ENCODE results near the gene SERTAD2.

The SERTAD2 gene

DNA sequence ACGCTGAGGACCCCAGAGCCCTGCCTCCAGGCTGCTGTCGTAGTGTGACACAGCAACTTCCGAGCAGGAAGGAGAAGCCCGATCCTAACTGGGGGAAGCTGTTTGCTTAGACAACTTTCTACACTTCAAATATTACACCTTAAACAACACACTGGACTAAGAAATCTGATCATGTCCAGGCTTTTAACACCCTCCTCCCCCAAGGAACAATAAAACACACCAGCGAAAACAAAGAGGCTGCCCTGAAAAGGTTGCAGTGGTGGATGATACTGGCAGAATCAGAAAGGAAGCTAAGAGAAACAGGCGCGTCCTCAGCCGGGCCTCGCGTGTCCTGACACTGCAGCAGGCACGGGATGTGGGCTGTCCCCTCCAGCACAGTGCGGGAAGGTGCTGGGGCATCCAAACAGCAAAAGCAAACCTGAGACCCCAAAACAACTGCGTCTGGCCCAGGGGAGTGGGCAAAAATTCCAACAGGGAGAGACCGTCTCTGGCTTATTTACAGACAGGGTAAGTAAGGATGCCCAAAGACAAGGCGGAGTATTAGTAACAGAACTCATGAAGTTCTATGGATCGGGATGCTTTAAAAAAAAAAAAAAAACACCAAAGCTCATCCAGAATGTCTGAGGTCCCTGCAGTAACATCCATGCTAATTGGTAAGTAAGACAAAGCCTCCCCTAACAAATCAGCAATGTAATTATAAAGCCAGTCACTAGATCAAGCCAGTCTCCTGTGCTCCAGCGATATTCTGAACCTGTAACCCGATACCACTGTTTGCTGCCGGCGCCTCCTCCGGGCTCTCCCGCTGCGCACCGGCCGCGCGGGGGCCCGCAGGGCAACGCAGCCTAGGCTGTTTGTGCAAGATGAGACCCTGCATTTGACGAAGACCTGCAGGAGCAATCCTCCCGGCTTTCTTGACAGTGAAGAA is 9.0 kb downstream of the SERTAD2 start:
- Histone ChIP-seq H3K9me3 (ENCODE audit: control insufficient read depth in 1 of 2, low read length in 2 of 2) (no peaks in the 10 kb centered on the region), H3K36me3 (ENCODE audit: control insufficient read depth in 1 of 2, insufficient read depth in 2 of 2, low read length in 2 of 2) (peaks cover 0 to 4% of the 10 kb centered on the region in 2 donors), H3K27ac (ENCODE audit: low read length) (peak overlapping the region; percentile 97), H3K4me1 (ENCODE audit: control insufficient read depth in 1 of 2, insufficient read depth in 2 of 2, low read length in 2 of 2) (peaks cover 31 to 47% of the 10 kb centered on the region in 2 donors), H3K27me3 (ENCODE audit: low read depth, low read length) (no peaks in the 10 kb centered on the region), H3K4me3 (ENCODE audit: low read depth in 1 of 2, low read length in 2 of 2) (peak overlapping the region; percentile 61 to 72)

DNA sequence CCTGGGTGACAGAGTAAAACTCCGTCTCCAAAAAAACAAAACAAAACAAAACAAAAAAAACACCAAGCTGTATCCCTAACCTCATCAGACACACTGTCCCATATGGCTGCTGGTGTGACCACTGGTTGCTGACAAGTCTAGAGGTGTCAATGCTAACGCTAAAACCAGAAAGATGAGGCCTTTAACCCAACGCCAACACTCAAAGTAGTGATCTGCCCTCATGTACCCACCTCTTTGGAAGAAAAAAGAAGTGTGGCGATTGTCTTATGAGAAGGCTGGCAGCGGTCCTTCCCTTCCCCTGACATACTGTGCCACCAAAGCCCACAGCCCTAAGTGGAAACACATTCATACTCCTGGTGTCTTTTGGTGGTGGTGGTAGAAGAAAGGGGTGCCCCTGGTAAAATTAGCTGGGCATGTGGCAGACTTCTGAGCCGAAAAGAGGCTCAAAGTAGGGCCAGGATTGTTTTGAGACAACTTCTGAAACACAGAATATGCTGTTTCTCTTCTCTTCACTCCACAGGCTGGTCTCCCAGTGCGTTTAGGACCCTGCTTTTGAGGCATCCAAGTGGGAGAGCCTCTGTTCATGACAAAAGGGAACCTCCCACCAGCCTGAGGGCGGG is 9.8 kb downstream of the SERTAD2 start:
- Histone ChIP-seq H3K36me3 (ENCODE audit: control insufficient read depth in 1 of 2, insufficient read depth in 2 of 2, low read length in 2 of 2) (peaks cover 0 to 4% of the 10 kb centered on the region in 2 donors), H3K4me1 (ENCODE audit: control insufficient read depth in 1 of 2, insufficient read depth in 2 of 2, low read length in 2 of 2) (peaks cover 24 to 42% of the 10 kb centered on the region in 2 donors), H3K27me3 (ENCODE audit: low read depth, low read length) (no peaks in the 10 kb centered on the region), H3K9me3 (ENCODE audit: control insufficient read depth in 1 of 2, low read length in 2 of 2) (no peaks in the 10 kb centered on the region), H3K27ac (ENCODE audit: low read length) (peak overlapping the region; percentile 97), H3K4me3 (ENCODE audit: low read depth in 1 of 2, low read length in 2 of 2) (peak overlapping the region; percentile 61 to 72)

DNA sequence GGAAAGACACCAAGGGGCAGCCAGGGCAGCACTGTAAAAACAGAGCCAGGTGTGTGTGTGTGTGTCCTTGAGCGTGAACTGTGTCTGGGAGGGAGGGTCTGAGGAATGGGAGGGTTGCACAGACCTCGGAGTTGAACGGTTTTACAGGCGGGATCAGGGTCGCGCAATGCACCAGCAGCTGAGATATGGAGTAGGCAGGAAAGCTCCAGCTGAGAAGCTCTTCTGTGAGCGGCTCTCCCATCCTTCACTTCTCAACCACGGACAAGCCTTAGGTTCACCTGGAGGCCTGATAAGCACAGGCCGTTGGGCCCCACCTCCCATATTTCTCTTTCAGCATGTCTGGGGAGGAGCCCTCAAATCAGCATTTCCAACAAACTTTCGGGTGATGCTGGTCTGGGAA is 12.1 kb downstream of the SERTAD2 start:
- H3K27me3 ChIP-seq (ENCODE audit: low read depth, low read length): no peaks in the 10 kb centered on the region
- no peaks in the 10 kb centered on the region for H3K9me3 ChIP-seq (ENCODE audit: control insufficient read depth in 1 of 2, low read length in 2 of 2)
- H3K4me3 ChIP-seq (ENCODE audit: low read depth in 1 of 2, low read length in 2 of 2): no peak overlapping the region
- H3K27ac ChIP-seq (ENCODE audit: low read length): no peak overlapping the region
- peaks cover 0 to 4% of the 10 kb centered on the region in 2 donors for H3K36me3 ChIP-seq (ENCODE audit: control insufficient read depth in 1 of 2, insufficient read depth in 2 of 2, low read length in 2 of 2)
- peaks cover 26 to 48% of the 10 kb centered on the region in 2 donors for H3K4me1 ChIP-seq (ENCODE audit: control insufficient read depth in 1 of 2, insufficient read depth in 2 of 2, low read length in 2 of 2)

DNA sequence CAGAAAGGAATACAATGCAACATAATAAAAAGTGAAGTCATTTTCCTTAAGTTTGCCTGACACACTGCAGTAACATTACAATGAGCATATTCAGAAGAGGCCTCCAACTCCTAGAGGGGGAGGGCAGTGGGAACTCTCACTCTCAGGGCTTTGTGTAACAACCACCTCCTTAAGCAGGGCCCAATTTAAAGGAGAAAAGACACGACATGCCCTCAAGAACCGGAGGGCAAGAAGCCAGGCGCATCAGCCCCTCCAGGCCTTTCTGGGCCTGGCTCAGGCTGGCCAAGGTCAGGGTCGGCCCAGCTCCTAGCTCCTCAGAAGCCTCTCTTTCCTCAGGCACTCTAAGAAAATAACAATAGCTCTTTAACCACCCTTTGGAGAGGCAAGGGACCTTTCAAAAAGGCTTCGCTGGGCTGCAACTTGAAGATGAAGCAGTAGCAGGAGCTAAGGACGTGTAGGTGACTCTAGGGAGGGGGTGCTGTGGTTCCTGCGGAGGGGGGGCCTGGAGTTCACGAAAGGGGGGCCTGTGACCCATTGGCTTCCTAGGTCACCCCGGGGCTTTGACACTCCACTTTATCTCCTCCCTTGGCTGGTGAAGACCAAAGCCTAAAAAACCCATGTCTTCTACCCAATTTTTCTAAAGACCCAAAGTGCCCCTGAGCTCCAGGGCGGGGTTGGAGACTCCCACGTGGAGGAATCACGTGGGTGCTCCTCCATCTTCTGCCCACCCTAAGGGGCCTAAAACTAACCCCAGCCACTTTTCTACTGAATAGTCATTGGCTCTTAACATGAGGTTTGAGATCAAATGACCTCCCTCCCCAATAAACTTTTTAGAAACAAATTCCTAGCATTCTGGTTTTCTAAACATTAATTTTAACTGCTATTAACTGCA is 13.3 kb downstream of the SERTAD2 start:
- Histone ChIP-seq H3K27ac (ENCODE audit: low read length) (no peak overlapping the region), H3K9me3 (ENCODE audit: control insufficient read depth in 1 of 2, low read length in 2 of 2) (no peaks in the 10 kb centered on the region), H3K4me1 (ENCODE audit: control insufficient read depth in 1 of 2, insufficient read depth in 2 of 2, low read length in 2 of 2) (peaks cover 17 to 41% of the 10 kb centered on the region in 2 donors)

DNA sequence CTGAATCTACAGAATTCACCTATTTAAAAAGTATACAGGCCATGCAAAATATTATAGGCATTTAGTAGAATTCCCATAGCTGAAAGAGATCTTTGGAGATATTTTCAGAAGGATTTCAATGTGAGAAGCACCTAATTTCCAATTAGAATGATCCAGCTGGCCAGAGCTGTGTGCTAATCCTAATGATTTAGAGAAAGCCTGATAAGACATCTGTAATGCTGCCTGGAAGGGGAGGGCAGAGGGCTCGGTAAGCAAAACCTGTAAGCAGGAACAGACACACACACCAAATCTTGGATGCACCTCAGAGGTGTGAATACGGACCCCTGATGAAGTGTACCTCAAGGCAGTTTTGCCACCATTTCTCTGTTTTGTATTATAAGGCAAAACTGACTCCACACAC is 14.0 kb downstream of the SERTAD2 start:
- Histone ChIP-seq H3K4me1 (ENCODE audit: control insufficient read depth in 1 of 2, insufficient read depth in 2 of 2, low read length in 2 of 2) (peaks cover 16 to 36% of the 10 kb centered on the region in 2 donors), H3K9me3 (ENCODE audit: control insufficient read depth in 1 of 2, low read length in 2 of 2) (no peaks in the 10 kb centered on the region), H3K4me3 (ENCODE audit: low read depth in 1 of 2, low read length in 2 of 2) (no peak overlapping the region), H3K27ac (ENCODE audit: low read length) (no peak overlapping the region), H3K27me3 (ENCODE audit: low read depth, low read length) (no peaks in the 10 kb centered on the region), H3K36me3 (ENCODE audit: control insufficient read depth in 1 of 2, insufficient read depth in 2 of 2, low read length in 2 of 2) (peaks cover 14 to 16% of the 10 kb centered on the region in 2 donors)

More for the DNA sequence above, 13.3 kb downstream of the SERTAD2 start:
- Histone ChIP-seq H3K27me3 (ENCODE audit: low read depth, low read length) (no peaks in the 10 kb centered on the region), H3K36me3 (ENCODE audit: control insufficient read depth in 1 of 2, insufficient read depth in 2 of 2, low read length in 2 of 2) (peaks cover 9 to 13% of the 10 kb centered on the region in 2 donors), H3K4me3 (ENCODE audit: low read depth in 1 of 2, low read length in 2 of 2) (no peak overlapping the region)

DNA sequence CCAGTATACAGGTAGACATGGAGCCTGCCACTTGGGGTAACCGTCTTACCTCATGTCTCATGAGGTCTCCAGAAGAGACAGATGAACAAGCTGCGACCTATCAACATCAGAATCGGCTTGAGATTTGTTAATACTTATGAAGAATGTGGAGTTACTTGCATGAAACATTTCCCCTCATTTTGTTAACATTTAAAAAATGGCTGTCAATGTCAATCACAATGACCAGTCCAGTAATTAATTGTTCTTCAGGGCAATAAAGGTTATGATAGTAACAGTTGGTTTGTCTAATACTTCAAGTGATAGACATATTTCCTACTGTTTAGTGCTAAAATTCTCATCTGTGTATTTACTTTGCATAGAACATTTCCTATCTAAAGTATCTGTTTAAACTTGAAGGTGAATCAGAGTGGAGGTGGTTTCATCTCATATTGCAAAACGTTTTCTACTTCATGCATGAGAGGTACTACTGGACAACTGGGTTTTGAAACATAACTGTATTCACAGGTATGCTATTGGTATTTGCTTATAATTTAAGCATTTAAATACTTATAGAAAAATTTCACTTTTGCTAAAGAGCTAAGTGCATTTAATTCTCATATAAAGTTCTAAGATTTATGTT is 15.1 kb downstream of the SERTAD2 start:
- Histone ChIP-seq H3K9me3 (ENCODE audit: control insufficient read depth in 1 of 2, low read length in 2 of 2) (no peaks in the 10 kb centered on the region), H3K4me1 (ENCODE audit: control insufficient read depth in 1 of 2, insufficient read depth in 2 of 2, low read length in 2 of 2) (peaks cover 8 to 39% of the 10 kb centered on the region in 2 donors), H3K27ac (ENCODE audit: low read length) (no peak overlapping the region), H3K36me3 (ENCODE audit: control insufficient read depth in 1 of 2, insufficient read depth in 2 of 2, low read length in 2 of 2) (peaks cover 18 to 20% of the 10 kb centered on the region in 2 donors), H3K27me3 (ENCODE audit: low read depth, low read length) (no peaks in the 10 kb centered on the region), H3K4me3 (ENCODE audit: low read depth in 1 of 2, low read length in 2 of 2) (no peak overlapping the region)

DNA sequence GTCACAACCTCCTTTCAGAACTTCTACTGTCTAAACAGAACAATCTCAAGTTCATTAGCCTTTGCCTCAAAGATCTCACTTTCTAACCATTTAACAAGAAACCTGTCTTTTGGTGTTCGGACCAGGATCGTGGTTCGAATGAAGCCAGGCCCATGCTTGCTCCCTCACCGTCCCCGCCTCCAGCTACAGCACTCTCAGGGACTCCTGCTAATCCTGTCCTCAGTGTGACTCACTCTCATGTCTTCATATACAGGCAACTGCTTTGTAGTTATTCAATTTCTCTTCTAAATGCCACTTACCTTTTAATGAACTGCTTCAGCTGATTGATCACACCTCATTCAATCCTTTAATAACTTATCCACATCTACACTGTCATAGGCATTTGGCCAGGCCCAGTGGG is 15.8 kb downstream of the SERTAD2 start:
- Histone ChIP-seq H3K36me3 (ENCODE audit: control insufficient read depth in 1 of 2, insufficient read depth in 2 of 2, low read length in 2 of 2) (peaks cover 18 to 20% of the 10 kb centered on the region in 2 donors), H3K27ac (ENCODE audit: low read length) (no peak overlapping the region), H3K4me1 (ENCODE audit: control insufficient read depth in 1 of 2, insufficient read depth in 2 of 2, low read length in 2 of 2) (peaks cover 8 to 39% of the 10 kb centered on the region in 2 donors), H3K9me3 (ENCODE audit: control insufficient read depth in 1 of 2, low read length in 2 of 2) (no peaks in the 10 kb centered on the region), H3K27me3 (ENCODE audit: low read depth, low read length) (no peaks in the 10 kb centered on the region), H3K4me3 (ENCODE audit: low read depth in 1 of 2, low read length in 2 of 2) (no peak overlapping the region)

DNA sequence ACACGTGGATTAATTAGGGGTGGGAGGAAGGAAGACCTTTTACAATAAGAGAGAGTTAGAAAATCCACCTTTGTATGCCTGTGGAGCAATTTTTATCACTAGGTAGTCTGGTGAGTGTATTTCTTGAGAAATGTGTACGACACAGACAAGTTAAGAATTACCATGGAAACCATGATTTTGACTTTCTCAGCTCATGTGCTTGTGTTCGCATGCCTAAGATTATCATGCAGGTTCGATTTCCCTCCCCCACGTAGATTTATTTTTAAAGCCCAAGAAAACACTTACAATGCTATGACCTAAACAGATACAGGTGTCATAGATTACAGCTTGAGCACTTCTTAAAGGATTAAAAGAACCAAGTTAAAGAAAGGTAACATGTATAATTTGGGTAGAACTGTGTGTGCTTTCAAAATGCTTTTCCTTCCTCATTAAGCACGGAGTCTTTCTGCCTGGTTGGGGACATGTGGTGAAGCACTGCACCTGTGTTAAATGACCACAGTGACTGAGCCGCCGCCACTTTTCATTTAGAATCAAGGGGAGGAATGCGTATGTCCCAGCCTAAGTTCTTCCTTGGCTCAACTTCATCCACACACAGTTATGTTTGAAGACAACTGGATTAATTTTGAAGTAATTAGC is 16.6 kb downstream of the SERTAD2 start:
- H3K36me3 ChIP-seq (ENCODE audit: control insufficient read depth in 1 of 2, insufficient read depth in 2 of 2, low read length in 2 of 2): peaks cover 18 to 20% of the 10 kb centered on the region in 2 donors
- H3K4me3 ChIP-seq (ENCODE audit: low read depth in 1 of 2, low read length in 2 of 2): no peak overlapping the region
- no peaks in the 10 kb centered on the region for H3K27me3 ChIP-seq (ENCODE audit: low read depth, low read length)
- no peak overlapping the region for H3K27ac ChIP-seq (ENCODE audit: low read length)
- peaks cover 8 to 37% of the 10 kb centered on the region in 2 donors for H3K4me1 ChIP-seq (ENCODE audit: control insufficient read depth in 1 of 2, insufficient read depth in 2 of 2, low read length in 2 of 2)
- H3K9me3 ChIP-seq (ENCODE audit: control insufficient read depth in 1 of 2, low read length in 2 of 2): no peaks in the 10 kb centered on the region

DNA sequence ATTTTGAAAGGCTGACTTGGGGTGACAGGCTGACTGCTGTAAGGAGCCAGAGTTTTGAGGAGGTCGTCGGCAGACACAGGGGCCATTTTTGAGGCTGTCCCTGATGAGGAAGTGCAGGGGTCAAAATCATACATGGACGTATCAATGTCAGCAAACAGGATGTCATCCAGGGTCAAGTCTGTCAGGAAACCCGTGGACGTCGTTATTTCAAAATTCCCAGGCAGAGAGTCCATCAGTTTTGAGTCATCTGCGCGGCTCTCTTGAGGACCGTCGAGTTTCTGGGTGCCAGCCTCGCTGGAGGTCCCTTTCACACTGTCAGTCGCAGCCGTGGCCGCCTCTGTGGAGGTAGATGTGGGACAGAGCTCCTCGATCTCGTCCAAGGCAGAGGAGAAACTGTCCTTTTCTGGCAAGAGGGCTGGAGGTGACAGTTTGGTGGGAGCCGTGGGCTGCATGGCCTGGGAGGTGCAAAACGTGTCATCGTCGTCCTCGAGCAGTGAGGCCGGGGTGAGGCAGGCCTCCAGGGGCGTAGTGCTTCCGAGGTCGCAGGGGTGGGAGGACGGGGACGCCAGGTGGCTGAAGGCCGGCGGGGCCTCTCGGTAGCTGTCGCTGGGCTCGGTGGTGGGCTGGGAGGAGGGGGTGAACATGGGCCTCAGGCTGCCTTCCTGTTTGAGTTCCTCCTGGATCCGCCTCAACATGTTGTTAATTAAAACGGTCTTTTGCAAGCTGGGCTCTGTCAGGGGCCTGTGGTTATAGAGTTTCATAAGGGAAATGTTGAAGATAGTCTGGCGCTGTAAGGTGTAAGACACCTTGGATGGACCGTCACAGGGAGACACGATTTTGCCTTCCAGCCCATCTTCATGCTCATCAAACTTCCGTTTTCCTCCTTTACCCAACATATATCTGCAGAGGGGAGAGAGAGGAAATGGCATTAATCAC is 17.5 kb downstream of the SERTAD2 start:
- H3K4me1 ChIP-seq (ENCODE audit: control insufficient read depth in 1 of 2, insufficient read depth in 2 of 2, low read length in 2 of 2): peaks cover 8 to 37% of the 10 kb centered on the region in 2 donors
- peaks cover 20% of the 10 kb centered on the region in 2 donors for H3K36me3 ChIP-seq (ENCODE audit: control insufficient read depth in 1 of 2, insufficient read depth in 2 of 2, low read length in 2 of 2)
- H3K27me3 ChIP-seq (ENCODE audit: low read depth, low read length): no peaks in the 10 kb centered on the region
- no peak overlapping the region for H3K27ac ChIP-seq (ENCODE audit: low read length)
- no peaks in the 10 kb centered on the region for H3K9me3 ChIP-seq (ENCODE audit: control insufficient read depth in 1 of 2, low read length in 2 of 2)
- H3K4me3 ChIP-seq (ENCODE audit: low read depth in 1 of 2, low read length in 2 of 2): no peak overlapping the region

Measured in muscle layer of duodenum (tissue), 2 donors.